Islet of Langerhans (tissue), 1 donor: ENCODE data around the gene ZNF598.
"Not testable (repeated sequence)": the region's sequence is repeated elsewhere in the genome, so short reads cannot be mapped to it uniquely, and the experiment has no call there.

Experiments used
- FAIRE-seq: peaks from one replicate; lab custom pipeline; 2011; peaks lifted over from hg19 to GRCh38; lab: Jason Lieb, UNC

Gene ZNF598

GRCh38 chr16:1957434-1958142, 52.0 kb downstream of the ZNF598 start:
- FAIRE-seq, result not testable (repeated sequence)

GRCh38 chr16:1953734-1954133, 55.9 kb downstream of the ZNF598 start:
- no peak for FAIRE-seq

GRCh38 chr16:1950559-1950958, 59.1 kb downstream of the ZNF598 start:
- FAIRE-seq, result no peak

- no peak for FAIRE-seq
Measured at GRCh38 chr16:1950047-1950446, 59.6 kb downstream of the ZNF598 start.

- FAIRE-seq, result no peak
Measured at GRCh38 chr16:1949507-1949906, 60.1 kb downstream of the ZNF598 start.
